Colonic mucosa (tissue), 4 donors: ENCODE data around the gene SLIT3. TPM values are rescaled to one million over a fixed set of nuclear protein-coding genes. Genes with fewer than 3 reads are reported as not detected.

ENCODE experiments used
- DNase-seq: peaks from one replicate; pipeline ENCODE4 v3.0.0-alpha.2; 2020
- H3K27ac ChIP-seq: fragments of 200-600 bp; one replicate; pipeline ENCODE4 v1.8.0; 2021
- H3K27me3 ChIP-seq: fragments of 200-600 bp; one replicate; pipeline ENCODE4 v1.8.0; 2021
- H3K36me3 ChIP-seq: fragments of 200-600 bp; one replicate; pipeline ENCODE4 v1.8.0; 2021
- H3K4me1 ChIP-seq: fragments of 200-600 bp; one replicate; pipeline ENCODE4 v1.8.0; 2021; ENCODE audit warnings: mild to moderate bottlenecking
- H3K4me3 ChIP-seq: fragments of 200-600 bp; one replicate; pipeline ENCODE4 v1.8.0; 2021
- H3K9ac ChIP-seq, 2 donors: one replicate each; pipeline ENCODE4 v1.7.0; 2013; ENCODE audit warnings: control low read depth in 2 of 2, low read depth in 2 of 2, low read length in 2 of 2
- H3K9me3 ChIP-seq: fragments of 200-600 bp; one replicate; pipeline ENCODE4 v1.8.0; 2021
- intact Hi-C: fragments of 100-400 bp; cut with DNase I; formaldehyde crosslinking; loops from one replicate; pipeline ENCODE4 v1.14.1; 2022
- total RNA-seq, 2 donors: library from RNA; stranded (reverse); fragmentation: NEBNext Ultra II Directional in 1 of 2; extraction: Animal tissue kit (Norgen Biotek cat#: 25700) in 1 of 2; gene quantifications; one replicate each; pipeline ENCODE4 v1.2.1, GENCODE V29; 2021
- TF ChIP-seq, protein P1 (sequence below): fragments of 200-600 bp; IDR thresholded peaks from one replicate; pipeline ENCODE4 v1.8.0; 2022; ENCODE audit warnings: antibody characterized with exemption, mild to moderate bottlenecking
- donor health status: healthy.
- donor health status: DM: no; HTN: no; CAD: no.
- donor health status: DM: no; HTN: no; CAD: no.

The SLIT3 gene
- total RNA-seq, 2 donors from 2014 or later = 3.4 to 7.6 TPM

DNA sequence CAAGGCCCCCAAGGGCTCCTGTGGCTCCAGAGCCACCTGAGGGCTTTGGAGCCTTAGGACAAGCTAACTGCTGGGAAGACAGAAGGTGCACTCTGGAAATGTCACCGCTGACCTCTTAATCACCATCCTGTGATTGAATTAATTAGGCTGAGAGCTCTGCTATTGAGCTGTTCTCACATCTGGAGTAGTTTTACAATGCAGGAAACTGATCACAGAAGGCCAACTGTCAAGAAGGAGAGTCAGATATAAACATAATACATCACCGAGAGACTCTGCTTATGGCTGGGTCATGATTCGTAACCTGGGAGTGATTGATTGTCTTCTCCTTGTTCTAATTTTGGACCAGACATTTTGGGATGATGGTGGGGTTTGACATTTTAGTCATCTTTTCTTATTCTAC is 226.1 kb downstream of the SLIT3 start:
- no peaks in the 10 kb centered on the region for H3K4me1 ChIP-seq
- no peaks in the 10 kb centered on the region for H3K36me3 ChIP-seq
- intact Hi-C loops = no loop called here
- TF ChIP-seq, protein P1, sequence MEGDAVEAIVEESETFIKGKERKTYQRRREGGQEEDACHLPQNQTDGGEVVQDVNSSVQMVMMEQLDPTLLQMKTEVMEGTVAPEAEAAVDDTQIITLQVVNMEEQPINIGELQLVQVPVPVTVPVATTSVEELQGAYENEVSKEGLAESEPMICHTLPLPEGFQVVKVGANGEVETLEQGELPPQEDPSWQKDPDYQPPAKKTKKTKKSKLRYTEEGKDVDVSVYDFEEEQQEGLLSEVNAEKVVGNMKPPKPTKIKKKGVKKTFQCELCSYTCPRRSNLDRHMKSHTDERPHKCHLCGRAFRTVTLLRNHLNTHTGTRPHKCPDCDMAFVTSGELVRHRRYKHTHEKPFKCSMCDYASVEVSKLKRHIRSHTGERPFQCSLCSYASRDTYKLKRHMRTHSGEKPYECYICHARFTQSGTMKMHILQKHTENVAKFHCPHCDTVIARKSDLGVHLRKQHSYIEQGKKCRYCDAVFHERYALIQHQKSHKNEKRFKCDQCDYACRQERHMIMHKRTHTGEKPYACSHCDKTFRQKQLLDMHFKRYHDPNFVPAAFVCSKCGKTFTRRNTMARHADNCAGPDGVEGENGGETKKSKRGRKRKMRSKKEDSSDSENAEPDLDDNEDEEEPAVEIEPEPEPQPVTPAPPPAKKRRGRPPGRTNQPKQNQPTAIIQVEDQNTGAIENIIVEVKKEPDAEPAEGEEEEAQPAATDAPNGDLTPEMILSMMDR = no peak
- no peaks in the 10 kb centered on the region for H3K27me3 ChIP-seq
- H3K9me3 ChIP-seq = no peaks in the 10 kb centered on the region
- H3K4me3 ChIP-seq = no peak overlapping the region
- DNase-seq = no peak
- H3K9ac ChIP-seq = no peak overlapping the region
- no peak overlapping the region for H3K27ac ChIP-seq

DNA sequence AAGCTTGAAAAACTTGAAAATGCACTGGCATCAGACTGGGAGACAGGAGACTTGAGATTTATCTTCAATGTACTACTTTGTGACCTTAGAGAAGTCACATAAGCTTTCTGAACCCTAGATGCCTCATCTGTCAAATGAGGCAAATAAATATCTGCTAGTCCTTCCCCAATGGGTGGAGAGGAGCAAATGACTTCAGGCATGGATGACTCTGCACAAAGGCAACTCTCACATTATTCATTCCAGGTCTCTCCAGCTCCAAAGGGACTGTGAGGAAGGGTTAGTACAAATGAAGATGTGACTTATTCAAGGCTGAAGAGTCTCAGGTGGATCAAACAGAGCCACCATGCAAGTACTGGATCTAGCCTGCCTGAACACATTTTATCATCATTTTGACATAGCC is 228.7 kb downstream of the SLIT3 start:
- no peaks in the 10 kb centered on the region for H3K4me1 ChIP-seq
- H3K27me3 ChIP-seq = no peaks in the 10 kb centered on the region
- H3K27ac ChIP-seq = no peak overlapping the region
- H3K4me3 ChIP-seq = no peak overlapping the region
- no peak for DNase-seq
- no peaks in the 10 kb centered on the region for H3K9me3 ChIP-seq
- intact Hi-C loops = no loop called here
- H3K9ac ChIP-seq = no peak overlapping the region
- H3K36me3 ChIP-seq = no peaks in the 10 kb centered on the region
- TF ChIP-seq, protein P1 = no peak

DNA sequence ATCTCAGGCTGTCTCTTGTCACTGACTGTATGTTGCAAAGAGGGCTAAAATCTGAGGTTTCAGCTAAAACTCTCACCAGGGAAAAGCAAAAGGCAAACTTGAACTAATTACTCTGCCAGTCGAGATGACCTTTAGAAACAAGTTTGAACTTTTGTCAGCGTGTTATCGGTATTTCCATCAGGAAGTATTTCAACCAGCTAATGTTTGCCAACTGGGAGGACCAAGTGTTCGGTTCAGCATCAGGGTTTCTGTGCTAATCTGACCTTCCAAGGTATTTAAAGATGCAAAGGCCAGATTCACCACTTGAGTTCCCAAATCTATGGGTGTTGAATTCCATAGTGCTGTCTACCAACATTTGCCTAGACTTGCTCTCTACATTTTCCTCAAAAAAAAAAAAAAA is 230.5 kb downstream of the SLIT3 start:
- no peak overlapping the region for H3K4me3 ChIP-seq
- H3K9me3 ChIP-seq = no peaks in the 10 kb centered on the region
- no peaks in the 10 kb centered on the region for H3K36me3 ChIP-seq
- no peak overlapping the region for H3K27ac ChIP-seq
- intact Hi-C loops = no loop called here
- TF ChIP-seq, protein P1 = no peak
- no peaks in the 10 kb centered on the region for H3K27me3 ChIP-seq
- no peak for DNase-seq
- H3K9ac ChIP-seq = no peak overlapping the region
- H3K4me1 ChIP-seq = no peaks in the 10 kb centered on the region

DNA sequence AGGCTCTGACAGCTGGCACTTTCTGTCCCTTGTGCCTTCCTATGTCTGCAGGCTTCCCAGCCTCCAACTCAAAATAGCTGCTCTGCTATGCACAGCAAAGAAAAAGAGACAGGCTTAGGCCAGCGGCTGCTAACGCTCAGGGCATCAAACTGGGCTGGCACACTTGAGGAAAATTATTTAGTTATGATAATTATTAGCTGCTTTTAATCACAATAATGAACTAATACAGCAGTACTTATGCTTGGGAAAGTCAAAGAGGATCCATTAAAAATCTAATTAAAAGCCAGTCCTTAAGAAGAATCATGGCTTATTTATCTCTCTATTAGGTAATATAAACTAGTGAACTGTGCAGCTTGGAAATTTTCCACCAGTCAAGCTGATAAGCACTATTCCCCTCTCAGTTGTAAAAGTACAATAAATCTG is 233.2 kb downstream of the SLIT3 start:
- TF ChIP-seq, protein P1 = no peak
- Histone ChIP-seq H3K4me3 (no peak overlapping the region), H3K9me3 (no peaks in the 10 kb centered on the region), H3K27me3 (no peaks in the 10 kb centered on the region), H3K27ac (no peak overlapping the region), H3K4me1 (no peaks in the 10 kb centered on the region), H3K9ac (no peak overlapping the region), H3K36me3 (no peaks in the 10 kb centered on the region)
- DNase-seq = no peak
- intact Hi-C loops = no loop called here

DNA sequence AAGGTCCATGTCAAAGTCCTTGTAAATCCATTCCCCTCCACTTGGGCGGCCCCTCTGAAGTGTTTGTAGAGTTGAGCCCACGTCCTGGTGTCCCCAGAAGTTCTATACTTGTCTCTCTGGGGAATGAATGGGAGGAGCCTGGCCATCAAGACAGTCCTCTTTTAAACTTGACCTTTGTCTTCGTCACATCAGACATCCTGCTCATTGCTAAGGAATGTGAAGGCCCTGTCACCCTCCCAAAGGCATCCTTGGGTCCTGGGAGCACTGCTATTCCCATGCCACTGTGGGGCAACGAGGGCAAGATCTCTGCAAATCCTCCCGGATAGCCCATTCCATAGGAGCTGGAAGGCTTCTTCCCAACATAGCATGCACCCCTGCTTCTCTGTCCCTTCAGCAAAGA is 235.5 kb downstream of the SLIT3 start:
- no peaks in the 10 kb centered on the region for H3K36me3 ChIP-seq
- H3K4me3 ChIP-seq = no peak overlapping the region
- intact Hi-C loops = no loop called here
- no peak overlapping the region for H3K27ac ChIP-seq
- H3K9me3 ChIP-seq = no peaks in the 10 kb centered on the region
- no peak for DNase-seq
- TF ChIP-seq, protein P1 = no peak
- H3K9ac ChIP-seq = no peak overlapping the region
- no peaks in the 10 kb centered on the region for H3K4me1 ChIP-seq
- H3K27me3 ChIP-seq = no peaks in the 10 kb centered on the region

DNA sequence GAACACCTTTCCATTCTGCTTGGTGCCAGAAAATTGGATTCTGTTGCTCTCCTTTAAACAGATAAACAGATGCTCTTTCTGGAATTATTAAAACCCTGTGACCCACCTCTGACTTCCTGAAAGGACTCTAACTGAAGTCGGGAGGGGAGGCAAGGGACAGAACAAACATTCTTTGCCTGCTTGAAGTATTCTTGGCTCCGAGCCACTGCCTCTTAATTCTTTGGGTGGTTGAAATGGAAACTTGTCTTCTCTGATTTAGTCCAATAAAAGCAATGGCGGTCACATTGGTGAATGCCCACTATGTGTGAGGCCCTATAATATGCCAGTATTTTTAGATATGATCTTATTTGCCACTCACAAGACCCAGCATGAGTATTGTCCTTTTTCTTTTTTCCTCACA is 236.8 kb downstream of the SLIT3 start:
- H3K4me3 ChIP-seq = no peak overlapping the region
- no peak for DNase-seq
- no peaks in the 10 kb centered on the region for H3K4me1 ChIP-seq
- no peaks in the 10 kb centered on the region for H3K9me3 ChIP-seq
- TF ChIP-seq, protein P1 = no peak
- H3K27ac ChIP-seq = no peak overlapping the region
- no peaks in the 10 kb centered on the region for H3K36me3 ChIP-seq
- H3K9ac ChIP-seq = no peak overlapping the region
- H3K27me3 ChIP-seq = no peaks in the 10 kb centered on the region
- intact Hi-C loops = no loop called here
